Testis (tissue), 3 donors: Measurements from ENCODE around the gene CCL28. TPM values are rescaled to one million over a fixed set of nuclear protein-coding genes. Genes with fewer than 3 reads are reported as not detected.

Experiments used
- DNase-seq: peaks from one replicate; pipeline ENCODE4 v3.0.0-alpha.2; 2019
- H3K27ac ChIP-seq, 2 donors: fragments of 200-600 bp; sonication (generic); one replicate each; pipeline ENCODE4 v1.5.1; 2019
- H3K27me3 ChIP-seq: fragments of 200-600 bp; sonication (generic); one replicate; pipeline ENCODE4 v1.5.1; 2019
- H3K36me3 ChIP-seq: fragments of 200-600 bp; sonication (generic); one replicate; pipeline ENCODE4 v1.5.1; 2017; ENCODE audit warnings: low read depth; ENCODE audit errors: missing control alignments
- H3K4me1 ChIP-seq: fragments of 200-600 bp; sonication (generic); one replicate; pipeline ENCODE4 v1.5.1; 2019
- H3K4me3 ChIP-seq, 2 donors: fragments of 200-600 bp; sonication (generic); one replicate each; pipeline ENCODE4 v1.5.1; 2017 to 2019
- H3K9me3 ChIP-seq: fragments of 200-600 bp; sonication (generic); one replicate; pipeline ENCODE4 v1.5.1; 2017
- CTCF ChIP-seq, 3 experiments: fragments of 450-650 bp in 2 of 3; fragments of 200-600 bp in 1 of 3; sonication (generic) in 1 of 3; IDR thresholded peaks; one replicate each; pipeline ENCODE4 v1.5.1; 2016 to 2019; ENCODE audit warnings: antibody characterized with exemption in 3 of 3, mild to moderate bottlenecking in 2 of 3, moderate library complexity in 1 of 3
- POLR2A ChIP-seq: fragments of 450-650 bp; IDR thresholded peaks from one replicate; pipeline ENCODE4 v1.6.1; 2017; ENCODE audit warnings: antibody characterized with exemption, mild to moderate bottlenecking, moderate library complexity
- WGBS, 2 donors: methylation state at CpG; one replicate each; pipeline ENCODE4 v1.1.5; 2018; 5-methylcytosine and 5-hydroxymethylcytosine counted together
- intact Hi-C: fragments of 100-400 bp; cut with DNase I; formaldehyde crosslinking; loops from one replicate; pipeline ENCODE4 v1.15.1; 2023; ENCODE audit warnings: low total_unique reads
- polyA plus RNA-seq: library from polyadenylated mRNA; stranded (reverse); fragments of 350-450 nt; fragmentation: Illumina TruSeq; extraction: RNeasy Lipid Tissue Mini Kit (QIAGEN cat#74804); gene quantifications from one replicate; pipeline ENCODE4 v1.2.3, GENCODE V29; 2014; ENCODE audit warnings: low read depth, low replicate concordance; ENCODE audit not compliant: insufficient read depth
- total RNA-seq, 2 donors: library from RNA; depleted of rRNA; stranded (reverse); fragments of >200 nt; gene quantifications; one replicate each; pipeline ENCODE4 v1.2.3, GENCODE V29; 2016

CCL28 gene
- total and polyA plus RNA-seq, 3 donors from 2014 or later: 3.8 to 7.6 (median 5.6) TPM

- no peak for DNase-seq
- H3K4me1 ChIP-seq: no peaks in the 10 kb centered on the region
- intact Hi-C loops: no loop called here
- TF ChIP-seq POLR2A: no peak
- no peak for TF ChIP-seq CTCF (IDR thresholded peaks at IDR 0.05)
- H3K9me3 ChIP-seq: no peaks in the 10 kb centered on the region
- H3K36me3 ChIP-seq: no peaks in the 10 kb centered on the region
- H3K4me3 ChIP-seq: no peak overlapping the region
- no peaks in the 10 kb centered on the region for H3K27me3 ChIP-seq
- H3K27ac ChIP-seq: no peak overlapping the region
- 60 to 95% methylated on average over 4 of the region's 4 CpGs for WGBS, 2 donors
Measured at GRCh38 chr5:43335681-43336080, 76.5 kb downstream of the CCL28 start.

- 86 to 100% methylated on average over 1 of the region's 1 CpG for WGBS, 2 donors
- Histone ChIP-seq H3K27ac (no peak overlapping the region), H3K27me3 (no peaks in the 10 kb centered on the region), H3K9me3 (no peaks in the 10 kb centered on the region), H3K4me3 (no peak overlapping the region), H3K36me3 (no peaks in the 10 kb centered on the region), H3K4me1 (no peaks in the 10 kb centered on the region)
- DNase-seq: no peak
- intact Hi-C loops: no loop called here
- TF ChIP-seq CTCF (IDR thresholded peaks at IDR 0.05) (no peak), POLR2A (no peak)
Measured at GRCh38 chr5:43332401-43332800, 79.8 kb downstream of the CCL28 start.

Other genes with a start within 250 kb of the CCL28 start
- gene NIM1K, start 220.2 kb downstream of the CCL28 start, total RNA-seq: under 1 TPM; 0.68 to 0.79 TPM
- gene NIM1K, start 220.2 kb downstream of the CCL28 start, polyA plus RNA-seq: 1.1 TPM
- 10 to 100 TPM; 27.2 to 42.9 TPM for gene HMGCS1, start 99.0 kb downstream of the CCL28 start, total RNA-seq
- 47.5 TPM for gene HMGCS1, start 99.0 kb downstream of the CCL28 start, polyA plus RNA-seq
- 10 to 100 TPM in 1 of 2 donors, 1 to 10 TPM in 1; 8.1 to 21.0 TPM for gene TMEM267, start 71.5 kb upstream of the CCL28 start, total RNA-seq
- gene TMEM267, start 71.5 kb upstream of the CCL28 start, polyA plus RNA-seq: 8.3 TPM
- gene C5orf34, start 102.8 kb upstream of the CCL28 start, total RNA-seq: 1 to 10 TPM; 8.5 to 8.9 TPM
- gene C5orf34, start 102.8 kb upstream of the CCL28 start, polyA plus RNA-seq: 5.5 TPM
- gene PAIP1, start 144.7 kb upstream of the CCL28 start, total RNA-seq: 100 to 1,000 TPM; 103 to 117 TPM
- gene PAIP1, start 144.7 kb upstream of the CCL28 start, polyA plus RNA-seq: 135 TPM
- 10 to 100 TPM; 32.1 to 55.0 TPM for gene NNT, start 190.8 kb upstream of the CCL28 start, total RNA-seq
- gene NNT, start 190.8 kb upstream of the CCL28 start, polyA plus RNA-seq: 25.4 TPM